GM19455 (cell line): ENCODE results near the gene DPCD.

Source experiments
- ATAC-seq: cut with Tn5 transposase; IDR thresholded peaks from one replicate; pipeline ENCODE4 v1.9.1; 2021; ENCODE audit not compliant: unreplicated experiment

DPCD gene

DNA sequence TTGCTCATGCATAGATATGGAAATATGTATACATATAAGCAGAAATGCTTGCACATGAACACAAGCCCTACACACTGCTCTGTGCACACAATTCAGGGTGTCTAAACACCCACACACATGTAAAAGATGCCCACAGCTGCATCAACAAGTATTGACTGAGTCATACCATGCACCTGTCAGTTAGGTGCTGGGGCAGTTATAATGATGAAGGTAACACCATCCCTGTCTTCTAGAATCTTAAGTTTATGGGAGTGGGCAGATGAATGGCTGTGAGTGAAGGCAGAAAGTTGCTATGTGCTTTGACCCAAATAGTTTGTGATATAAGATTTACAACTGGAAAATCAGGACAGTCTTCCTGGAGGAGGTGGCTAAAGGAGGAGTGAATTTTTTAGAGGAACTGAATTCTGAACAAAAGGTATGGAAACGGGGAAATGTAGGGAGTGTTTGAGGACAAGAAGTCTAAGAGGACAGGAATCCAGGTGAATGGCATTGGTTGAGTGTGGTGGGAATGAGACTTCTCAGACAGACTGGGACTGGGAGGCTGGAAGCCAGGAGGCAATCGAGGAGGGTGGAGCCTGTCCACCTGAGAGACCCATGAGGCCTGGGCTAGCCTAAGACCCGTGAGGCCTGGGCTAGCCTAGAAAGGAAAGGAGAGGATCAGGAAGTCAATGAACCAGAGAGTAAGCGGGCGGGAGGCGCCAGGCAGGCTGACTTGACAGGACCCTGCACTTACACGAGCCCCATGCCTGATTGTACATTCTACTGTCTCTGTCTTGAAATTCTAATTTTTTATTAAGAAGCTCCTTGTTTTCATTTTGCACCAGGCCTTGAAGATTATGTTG lies 20.7 kb upstream of the DPCD start:
- no peak for ATAC-seq

DNA sequence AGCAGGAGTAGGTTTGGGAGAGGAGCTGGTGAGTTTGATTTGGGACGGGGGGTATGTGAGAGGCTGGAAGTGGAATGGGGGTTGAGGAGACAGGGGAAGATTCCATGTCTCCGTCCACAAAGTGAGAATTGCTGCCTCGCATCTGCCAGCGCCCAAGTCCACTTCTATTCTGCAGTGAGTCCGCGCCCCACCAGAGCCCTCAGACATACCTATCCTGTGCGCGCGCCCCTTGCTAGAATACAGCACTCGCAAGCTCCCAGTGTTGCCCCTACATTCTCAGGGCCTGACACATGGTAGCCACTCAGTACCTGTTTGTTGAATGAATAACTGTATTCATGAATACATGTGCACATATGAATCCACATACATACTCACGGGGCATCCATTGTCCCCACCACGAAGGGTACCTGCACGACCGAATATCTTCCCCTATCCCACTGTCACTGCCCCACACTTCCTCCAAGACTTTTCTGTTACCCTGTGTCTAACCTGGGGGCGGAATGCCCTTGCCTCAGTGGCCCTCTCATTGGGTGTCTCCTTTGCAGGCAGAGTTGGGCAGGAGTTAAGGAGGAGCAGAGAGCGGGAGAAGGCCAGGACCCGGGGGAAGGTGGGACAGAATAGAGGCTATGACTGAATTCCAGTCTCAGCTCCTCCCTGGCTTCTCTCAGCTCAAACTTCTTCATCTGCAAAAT lies 19.9 kb upstream of the DPCD start:
- ATAC-seq = no peak

DNA sequence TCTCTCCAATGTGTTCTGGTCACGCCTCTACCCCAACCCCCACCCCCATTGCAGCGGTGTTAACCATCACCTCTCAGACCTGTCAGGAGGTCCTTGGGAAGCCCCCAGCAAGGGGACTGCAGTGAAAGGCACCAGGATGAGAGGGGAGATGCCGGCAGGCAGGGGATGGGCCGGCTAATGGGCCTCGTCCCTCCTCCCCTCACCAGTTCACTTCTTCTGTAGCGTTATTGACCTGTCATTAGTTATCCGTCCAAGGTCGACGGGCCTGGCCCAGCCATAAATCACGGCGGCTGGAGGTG lies 18.8 kb upstream of the DPCD start:
- ATAC-seq = no peak

DNA sequence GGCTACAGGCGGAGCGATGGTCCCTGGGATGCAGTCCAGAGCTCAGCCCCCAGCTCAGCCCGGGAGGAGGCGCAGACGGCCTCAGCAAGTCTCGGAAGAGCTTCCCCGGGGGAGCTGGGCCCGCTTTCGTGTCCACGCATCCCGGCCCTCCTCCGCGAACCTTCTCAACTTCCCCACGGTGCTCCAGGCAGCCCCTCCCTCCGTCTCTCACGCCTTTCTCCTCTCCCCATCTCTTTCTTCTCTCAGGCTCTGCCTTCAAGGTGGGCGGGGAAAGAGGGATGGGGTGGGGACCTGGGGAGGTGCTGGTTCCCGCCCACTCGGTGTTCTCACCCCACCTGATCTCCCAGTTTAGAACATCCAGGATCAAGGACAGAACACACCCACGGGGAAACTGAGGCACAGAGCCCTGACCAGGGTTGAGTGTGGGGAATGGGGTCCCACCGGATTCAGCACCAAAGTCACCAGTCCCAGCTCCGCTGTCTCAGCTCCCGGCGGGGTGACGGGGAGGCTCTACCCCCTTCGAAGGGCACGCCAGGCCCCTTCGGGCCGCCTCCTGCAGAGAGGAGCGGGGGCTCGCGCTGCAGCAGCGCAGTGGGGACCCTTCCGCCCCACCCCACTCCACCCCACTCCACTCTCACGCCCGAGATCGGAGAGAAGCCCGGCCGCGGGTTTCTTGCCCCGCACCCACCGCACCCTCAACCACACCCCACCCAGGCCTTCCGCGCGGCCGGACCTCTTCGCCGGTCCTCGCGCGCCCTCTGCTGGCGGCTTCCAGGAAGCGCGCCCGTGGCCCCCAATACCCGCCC lies 18.3 kb upstream of the DPCD start:
- peak; percentile 53 for ATAC-seq

DNA sequence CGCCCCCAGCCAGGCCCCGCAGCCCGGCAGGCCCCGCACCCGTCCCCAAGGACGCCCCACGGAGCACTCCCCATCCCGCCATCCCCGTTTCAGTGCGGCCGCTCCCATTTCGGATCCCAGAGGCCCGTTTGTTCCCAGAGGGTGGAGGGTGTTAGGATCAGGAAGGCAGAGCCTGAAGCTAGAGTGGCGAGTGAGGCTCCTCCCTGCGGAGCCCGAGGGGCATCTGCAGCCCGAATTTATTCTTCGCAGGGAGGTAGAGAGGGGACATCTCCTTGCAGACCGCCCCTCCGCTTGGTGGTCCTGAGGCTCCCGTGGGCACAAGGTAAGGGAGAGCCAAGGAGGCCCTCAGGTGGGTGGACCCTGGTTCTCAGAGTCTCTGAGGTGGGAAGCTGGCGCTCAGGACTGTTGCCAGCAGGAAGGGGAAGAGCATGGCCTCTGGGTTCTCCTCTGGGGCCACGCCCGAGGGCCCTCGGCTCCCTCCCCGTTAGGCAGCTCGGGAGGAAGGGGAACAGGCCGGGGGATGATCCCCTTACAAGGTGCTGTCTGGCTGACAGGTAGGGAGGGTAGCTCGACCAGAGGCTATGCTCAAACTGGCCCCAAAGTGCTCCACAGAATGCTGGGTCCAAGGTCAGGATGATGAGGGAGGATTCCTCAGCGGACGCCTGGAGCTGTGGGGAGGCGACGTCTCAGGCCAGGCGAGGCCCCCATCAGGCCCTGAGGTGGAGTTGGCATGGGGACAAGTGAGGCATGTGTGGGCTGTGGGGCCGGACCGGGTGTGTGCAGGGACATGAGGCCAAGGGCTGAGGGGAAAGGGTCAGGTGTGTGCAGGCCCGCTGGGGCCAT lies 17.5 kb upstream of the DPCD start:
- ATAC-seq = no peak

DNA sequence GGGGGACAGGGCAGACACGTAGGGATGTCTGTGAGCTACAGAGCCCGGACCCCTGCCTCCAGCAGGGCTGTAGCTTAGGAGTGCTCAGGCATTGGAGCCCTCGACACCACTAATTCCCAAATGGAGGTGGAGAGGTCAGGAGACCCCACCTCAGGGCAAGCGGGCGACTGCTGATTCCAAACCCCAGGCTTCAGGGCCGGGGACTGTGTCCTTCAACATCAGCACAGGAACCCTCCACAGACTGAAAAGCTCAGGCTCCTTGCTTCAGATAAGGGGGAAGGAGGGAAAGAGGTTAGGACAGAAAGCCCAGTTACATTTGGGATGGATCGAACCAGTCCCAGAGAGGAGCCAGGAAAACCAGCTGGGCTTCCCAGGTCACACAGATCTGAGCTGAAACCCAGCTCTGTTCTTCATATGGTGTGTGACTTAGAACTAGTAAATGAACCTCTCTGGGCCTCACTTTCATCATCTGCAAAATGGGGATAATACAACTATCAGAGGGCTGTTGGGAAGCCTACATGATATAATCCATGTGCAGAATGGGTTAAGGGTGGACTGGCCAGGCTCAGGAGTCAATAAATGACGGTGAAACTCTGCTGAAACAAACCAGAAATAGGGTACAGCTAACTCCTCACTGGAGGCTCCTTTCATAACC lies 16.7 kb upstream of the DPCD start:
- no peak for ATAC-seq

DNA sequence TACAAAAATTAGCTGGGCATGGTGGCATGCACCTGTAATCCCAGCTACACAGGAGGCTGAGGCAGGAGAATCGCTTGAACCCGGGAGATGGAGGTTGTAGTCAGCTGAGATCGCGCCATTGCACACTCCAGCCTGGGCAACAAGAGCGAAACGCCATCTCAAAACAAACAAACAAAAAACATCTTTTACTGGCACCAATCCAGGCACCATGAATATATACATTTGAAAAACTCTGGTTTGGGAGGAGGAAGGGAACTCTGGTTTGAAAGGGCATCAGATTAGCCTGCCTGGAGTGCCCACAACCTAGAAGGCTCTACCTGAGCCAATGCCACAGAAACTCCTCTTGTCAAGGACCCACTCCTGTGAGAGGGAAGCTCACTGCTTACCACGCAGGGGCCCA lies 16.0 kb upstream of the DPCD start:
- ATAC-seq = no peak

DNA sequence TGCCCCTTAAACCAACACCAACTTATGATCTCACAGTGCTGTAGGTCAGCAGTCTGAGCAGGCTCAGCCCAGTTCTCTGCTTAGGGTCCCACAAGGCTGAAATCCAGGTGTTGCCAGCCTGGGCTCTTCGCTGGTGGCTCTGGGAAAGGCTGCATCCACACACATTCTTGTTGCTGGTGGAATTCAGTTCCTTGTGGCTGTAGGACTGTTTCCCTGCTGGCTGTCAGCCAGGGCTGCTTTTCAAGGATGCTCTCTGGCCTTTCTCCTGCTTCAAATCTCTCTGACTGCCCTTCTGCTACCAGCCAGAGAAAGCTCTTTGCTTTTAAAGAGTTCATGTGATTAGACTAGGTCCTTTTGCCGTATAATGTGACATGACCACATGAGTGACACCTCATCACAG lies 15.3 kb upstream of the DPCD start:
- no peak for ATAC-seq

DNA sequence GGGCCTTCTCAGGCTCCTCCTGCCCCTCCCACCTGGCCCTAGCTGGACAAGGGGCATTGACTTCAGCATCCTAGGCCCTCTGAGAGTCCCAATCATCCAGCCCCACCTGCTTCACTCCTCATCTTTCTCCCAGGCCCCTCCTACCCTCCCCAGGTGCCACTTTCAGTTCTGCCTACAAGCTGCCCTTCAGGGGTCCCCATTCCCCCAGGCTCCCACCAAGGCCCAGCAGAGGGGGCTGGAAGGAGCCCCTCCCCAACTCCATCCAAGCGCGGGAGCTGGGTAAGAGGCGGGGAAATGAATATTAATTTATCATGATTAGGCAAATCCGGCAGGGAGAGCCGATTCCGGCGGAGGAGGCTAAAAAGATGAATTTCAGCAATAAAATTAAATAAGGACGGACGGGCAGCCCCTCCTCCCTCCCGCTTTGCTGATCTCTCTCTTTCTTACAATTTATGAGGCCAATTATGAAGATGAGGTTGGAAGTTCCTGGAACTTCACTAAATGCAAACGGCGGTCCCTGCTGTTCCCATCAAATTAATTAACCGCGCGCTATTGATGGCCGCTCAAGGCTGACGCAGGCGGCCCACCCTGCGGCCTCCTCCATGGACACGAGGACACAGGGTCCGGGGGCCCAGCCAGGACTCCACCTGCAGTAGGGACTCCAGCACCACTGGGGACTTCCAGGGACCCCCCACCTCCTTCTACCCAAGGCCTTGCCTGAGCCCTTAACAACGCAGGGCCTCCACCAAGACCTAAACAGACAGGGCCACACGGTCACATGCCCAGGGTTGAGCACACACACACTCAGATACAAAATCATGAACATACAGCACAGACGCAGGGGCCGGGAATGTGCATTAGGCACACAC lies 14.0 kb upstream of the DPCD start:
- ATAC-seq = no peak

DNA sequence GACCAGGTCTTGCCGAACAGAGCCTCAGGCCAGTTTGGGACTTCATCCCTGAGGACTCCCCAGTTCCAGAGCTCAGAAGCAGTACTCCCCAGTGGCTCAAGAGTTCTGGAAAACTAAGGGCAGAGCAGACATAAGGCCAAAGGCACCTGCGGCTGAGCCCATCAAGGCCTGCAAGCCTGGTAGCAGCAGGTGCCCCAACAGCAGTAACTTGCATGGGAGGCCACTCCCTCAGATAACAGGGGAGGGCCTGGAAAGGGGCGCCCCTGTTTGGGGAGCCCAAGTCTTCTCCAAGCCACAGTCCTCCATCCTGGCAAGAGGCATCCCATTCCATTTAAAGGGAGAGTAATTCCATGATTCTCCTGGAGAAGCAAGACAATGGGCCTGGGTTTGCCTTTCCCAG lies 13.0 kb upstream of the DPCD start:
- ATAC-seq = no peak

DNA sequence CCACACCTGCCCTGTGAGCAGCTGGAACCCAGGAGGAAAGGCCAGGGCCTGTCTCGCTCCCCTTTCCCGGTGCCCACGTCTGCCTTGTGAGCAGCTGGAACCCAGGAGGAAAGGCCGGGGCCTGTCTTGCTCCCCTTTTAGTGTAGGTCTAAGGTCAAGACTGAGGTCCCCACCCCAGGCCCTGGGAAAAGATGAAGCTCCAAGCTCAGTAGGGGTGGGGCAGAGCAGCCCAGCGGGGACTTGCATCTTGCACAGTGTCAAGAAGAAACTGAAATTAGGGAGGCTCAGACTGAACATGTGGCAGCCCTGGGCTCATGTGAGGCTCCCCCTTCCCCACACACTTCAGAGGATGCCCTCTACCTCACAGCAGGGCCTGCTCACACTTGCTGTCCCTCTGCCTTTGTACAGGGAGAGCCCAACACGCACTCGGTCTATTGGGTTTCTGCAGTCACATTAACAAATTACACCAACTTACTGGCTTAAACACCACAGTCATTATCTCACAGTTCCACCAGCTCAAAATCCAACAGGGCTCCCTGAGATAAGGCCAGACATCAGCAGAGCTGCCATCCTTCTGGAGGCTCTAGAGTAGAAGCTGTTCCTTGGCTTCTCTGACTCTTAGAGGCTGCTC lies 12.4 kb upstream of the DPCD start:
- no peak for ATAC-seq

DNA sequence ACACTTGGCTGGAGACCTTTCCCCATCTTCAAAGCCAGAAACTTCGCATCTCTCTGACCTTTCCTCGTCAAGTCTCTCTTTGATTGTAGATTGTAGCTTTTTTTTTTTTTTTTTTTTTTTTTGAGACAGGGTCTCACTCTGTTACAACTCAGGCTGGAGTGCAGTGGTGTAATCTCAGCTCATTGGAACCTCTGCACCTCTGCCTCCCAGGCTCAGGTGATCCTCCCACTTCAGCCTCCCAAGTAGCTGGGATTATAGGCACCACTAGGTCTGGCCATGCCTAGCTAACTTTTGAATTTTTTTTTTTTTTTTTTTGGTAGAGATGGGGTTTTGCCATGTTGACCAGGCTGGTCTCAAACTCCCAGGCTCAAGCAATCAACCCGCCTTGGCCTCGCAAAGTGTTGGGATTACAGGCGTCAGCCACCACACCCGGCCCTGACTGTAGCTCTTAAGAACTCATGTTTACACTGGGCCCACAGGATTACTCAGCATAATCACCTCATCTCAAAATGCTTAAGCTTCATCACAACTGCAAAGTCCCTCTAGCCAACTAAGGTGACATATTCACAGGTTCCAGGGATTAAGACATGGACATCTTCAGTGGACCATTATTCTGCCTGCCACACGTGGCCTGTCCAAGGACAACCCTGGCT lies 11.8 kb upstream of the DPCD start:
- ATAC-seq = no peak

DNA sequence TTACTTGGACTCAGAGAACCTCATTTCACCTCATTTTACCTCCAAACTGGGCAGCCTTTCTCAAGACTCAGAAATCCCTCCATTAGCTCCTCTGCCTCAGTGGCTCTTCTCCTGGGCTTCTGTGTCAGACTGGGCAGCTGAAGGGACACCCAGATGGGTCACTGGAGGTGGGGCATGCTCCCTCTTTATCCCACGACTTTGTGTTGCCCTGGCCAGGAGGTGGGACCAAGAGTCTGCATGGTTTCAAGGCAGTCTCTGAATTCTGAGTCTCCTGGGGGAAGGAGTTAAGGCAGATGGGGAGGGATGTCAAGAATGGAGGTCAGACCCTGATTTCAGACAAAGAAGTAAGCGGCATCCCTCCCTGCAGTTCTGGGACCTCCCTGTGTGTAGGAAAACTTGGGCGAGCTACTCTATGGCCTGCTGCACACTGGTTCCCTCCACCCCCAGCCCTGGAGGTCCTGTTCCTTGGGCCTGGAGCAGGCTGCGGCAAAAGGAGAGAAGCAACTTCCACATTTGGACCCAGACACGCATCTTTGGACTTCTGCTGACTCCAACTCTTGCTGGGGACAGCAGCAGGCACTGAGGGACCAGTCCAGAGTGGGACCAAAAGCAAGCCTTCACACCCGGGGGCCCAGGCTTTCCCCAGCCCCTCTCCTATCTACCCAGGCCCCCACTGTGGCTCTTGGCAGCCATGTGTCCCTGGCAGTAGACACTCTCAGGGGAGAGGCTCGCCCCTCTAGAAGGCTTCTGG lies 10.8 kb upstream of the DPCD start:
- no peak for ATAC-seq

DNA sequence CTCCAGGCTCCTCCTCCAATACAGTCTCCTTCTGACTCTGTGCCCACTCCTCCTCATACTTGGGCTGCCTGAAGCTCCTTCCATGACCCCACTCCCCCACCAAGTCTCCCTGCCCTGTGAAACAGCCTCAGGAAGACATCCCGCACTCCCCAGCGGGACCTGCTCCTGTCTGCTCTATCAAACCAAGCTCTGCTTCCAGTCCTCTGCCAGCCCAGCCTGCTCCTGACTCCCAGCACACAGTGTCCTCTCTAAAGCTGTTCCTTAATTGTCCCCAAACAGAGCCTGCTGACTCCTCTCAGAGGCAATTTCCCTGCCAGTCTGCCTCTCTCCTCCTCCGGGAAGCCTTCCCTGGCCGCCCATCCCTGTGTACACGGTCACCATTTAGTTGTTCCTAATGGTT lies 9.9 kb upstream of the DPCD start:
- ATAC-seq = no peak

DNA sequence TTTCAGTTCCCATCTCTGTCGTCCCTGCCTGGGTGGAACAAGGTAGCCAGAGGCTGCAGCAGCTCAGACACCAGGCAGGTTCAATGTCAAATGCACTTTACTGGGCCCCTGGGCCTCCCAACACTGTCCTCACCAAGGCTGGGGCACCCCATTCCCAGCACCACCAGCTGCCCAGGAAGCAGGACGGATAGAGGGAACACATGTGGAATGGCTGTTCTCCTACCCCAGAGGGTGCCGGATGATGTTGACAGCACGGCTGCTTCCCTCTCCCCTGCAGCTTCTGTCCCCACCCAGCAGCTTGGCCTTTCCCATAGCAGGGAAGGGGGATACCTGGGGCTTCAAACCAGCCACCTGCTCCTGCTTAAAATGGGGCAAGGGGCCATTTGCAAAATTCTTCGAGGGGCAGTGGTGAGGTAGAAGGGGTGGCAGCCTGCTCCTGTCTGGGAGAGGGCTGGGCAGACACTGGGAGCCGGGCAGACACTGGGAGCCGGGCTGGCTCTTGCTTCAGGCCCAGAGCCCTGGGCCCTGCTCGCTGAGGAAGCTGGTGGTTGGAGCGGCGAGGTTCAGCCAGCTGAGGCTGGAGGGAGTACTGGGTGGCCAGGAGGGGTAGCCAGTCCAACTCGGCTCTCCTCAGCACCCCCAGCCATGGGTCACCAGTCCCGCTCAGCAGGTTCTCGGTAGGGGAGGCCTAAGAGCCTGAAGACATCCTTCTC lies 9.2 kb upstream of the DPCD start:
- no peak for ATAC-seq

DNA sequence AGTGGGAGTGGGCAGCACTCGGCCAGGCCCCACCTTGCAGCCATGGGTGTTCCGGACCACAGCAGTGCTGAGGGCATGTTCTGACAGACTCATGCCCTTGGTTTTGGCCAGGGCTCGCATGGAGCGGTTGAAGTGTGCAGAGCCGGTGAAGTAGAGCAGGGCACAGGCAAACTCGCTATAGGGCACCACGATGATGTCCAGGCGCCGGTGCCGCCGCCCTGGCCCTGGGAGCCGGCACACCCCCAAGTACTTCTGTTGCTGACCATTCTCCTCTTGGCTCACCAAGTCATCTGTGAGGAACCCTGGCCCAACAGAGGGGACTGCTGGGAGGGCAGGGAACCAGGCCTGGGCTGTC lies 8.6 kb upstream of the DPCD start:
- ATAC-seq = no peak
